ENCODE data around the gene AP1B1.
"Not testable (repeated sequence)": the region's sequence is repeated elsewhere in the genome, so short reads cannot be mapped to it uniquely, and the experiment has no call there.

The AP1B1 gene

GRCh38 chr22:29353860-29354259 is 34.5 kb downstream of the AP1B1 start:
- no peaks in the 10 kb centered on the region for H3K4me1 ChIP-seq (ENCODE audit: insufficient read depth, low read length)
- no peaks in the 10 kb centered on the region for H3K27me3 ChIP-seq (ENCODE audit: insufficient read depth, low read length)
- no peaks in the 10 kb centered on the region for H3K9me3 ChIP-seq (ENCODE audit: low read length)
- H2AFZ ChIP-seq (ENCODE audit: low read depth, low read length), result no peak overlapping the region
- H3K4me3 ChIP-seq (ENCODE audit: low read length), result no peak overlapping the region
- H3K36me3 ChIP-seq (ENCODE audit: insufficient read depth, low read length), result peaks cover 78% of the 10 kb centered on the region

- H3K27me3 ChIP-seq (ENCODE audit: insufficient read depth, low read length), result no peaks in the 10 kb centered on the region
- no peaks in the 10 kb centered on the region for H3K9me3 ChIP-seq (ENCODE audit: low read length)
- no peak overlapping the region for H3K4me3 ChIP-seq (ENCODE audit: low read length)
- no peaks in the 10 kb centered on the region for H3K4me1 ChIP-seq (ENCODE audit: insufficient read depth, low read length)
- H2AFZ ChIP-seq (ENCODE audit: low read depth, low read length), result no peak overlapping the region
- peaks cover 77% of the 10 kb centered on the region for H3K36me3 ChIP-seq (ENCODE audit: insufficient read depth, low read length)
Observed at GRCh38 chr22:29353286-29353685, 35.1 kb downstream of the AP1B1 start.

GRCh38 chr22:29352778-29353177 is 35.6 kb downstream of the AP1B1 start:
- H3K36me3 ChIP-seq (ENCODE audit: insufficient read depth, low read length), result peaks cover 77% of the 10 kb centered on the region
- H3K4me1 ChIP-seq (ENCODE audit: insufficient read depth, low read length), result no peaks in the 10 kb centered on the region
- H3K9me3 ChIP-seq (ENCODE audit: low read length), result no peaks in the 10 kb centered on the region
- no peaks in the 10 kb centered on the region for H3K27me3 ChIP-seq (ENCODE audit: insufficient read depth, low read length)
- H2AFZ ChIP-seq (ENCODE audit: low read depth, low read length), result no peak overlapping the region
- H3K4me3 ChIP-seq (ENCODE audit: low read length), result no peak overlapping the region

GRCh38 chr22:29351891-29352290 is 36.5 kb downstream of the AP1B1 start:
- H3K4me3 ChIP-seq (ENCODE audit: low read length), result no peak overlapping the region
- H2AFZ ChIP-seq (ENCODE audit: low read depth, low read length), result no peak overlapping the region
- no peaks in the 10 kb centered on the region for H3K9me3 ChIP-seq (ENCODE audit: low read length)
- peaks cover 83% of the 10 kb centered on the region for H3K36me3 ChIP-seq (ENCODE audit: insufficient read depth, low read length)
- H3K4me1 ChIP-seq (ENCODE audit: insufficient read depth, low read length), result no peaks in the 10 kb centered on the region
- no peaks in the 10 kb centered on the region for H3K27me3 ChIP-seq (ENCODE audit: insufficient read depth, low read length)

- Histone ChIP-seq H3K9me3 (ENCODE audit: low read length) (no peaks in the 10 kb centered on the region), H3K4me3 (ENCODE audit: low read length) (no peak overlapping the region), H3K27me3 (ENCODE audit: insufficient read depth, low read length) (no peaks in the 10 kb centered on the region), H3K36me3 (ENCODE audit: insufficient read depth, low read length) (peaks cover 84% of the 10 kb centered on the region), H2AFZ (ENCODE audit: low read depth, low read length) (no peak overlapping the region), H3K4me1 (ENCODE audit: insufficient read depth, low read length) (no peaks in the 10 kb centered on the region)
Observed at GRCh38 chr22:29351042-29351441, 37.3 kb downstream of the AP1B1 start.

- no peaks in the 10 kb centered on the region for H3K9me3 ChIP-seq (ENCODE audit: low read length)
- peaks cover 73% of the 10 kb centered on the region for H3K36me3 ChIP-seq (ENCODE audit: insufficient read depth, low read length)
- no peaks in the 10 kb centered on the region for H3K27me3 ChIP-seq (ENCODE audit: insufficient read depth, low read length)
- H3K4me1 ChIP-seq (ENCODE audit: insufficient read depth, low read length), result no peaks in the 10 kb centered on the region
- H3K4me3 ChIP-seq (ENCODE audit: low read length), result no peak overlapping the region
- no peak overlapping the region for H2AFZ ChIP-seq (ENCODE audit: low read depth, low read length)
Observed at GRCh38 chr22:29348956-29349355, 39.4 kb downstream of the AP1B1 start.

- peaks cover 71% of the 10 kb centered on the region for H3K36me3 ChIP-seq (ENCODE audit: insufficient read depth, low read length)
- no peak overlapping the region for H3K4me3 ChIP-seq (ENCODE audit: low read length)
- no peaks in the 10 kb centered on the region for H3K9me3 ChIP-seq (ENCODE audit: low read length)
- no peaks in the 10 kb centered on the region for H3K4me1 ChIP-seq (ENCODE audit: insufficient read depth, low read length)
- no peaks in the 10 kb centered on the region for H3K27me3 ChIP-seq (ENCODE audit: insufficient read depth, low read length)
- H2AFZ ChIP-seq (ENCODE audit: low read depth, low read length), result no peak overlapping the region
Observed at GRCh38 chr22:29348041-29348440, 40.3 kb downstream of the AP1B1 start.

- no peak overlapping the region for H3K4me3 ChIP-seq (ENCODE audit: low read length)
- H3K27me3 ChIP-seq (ENCODE audit: insufficient read depth, low read length), result no peaks in the 10 kb centered on the region
- H2AFZ ChIP-seq (ENCODE audit: low read depth, low read length), result no peak overlapping the region
- H3K9me3 ChIP-seq (ENCODE audit: low read length), result no peaks in the 10 kb centered on the region
- no peaks in the 10 kb centered on the region for H3K4me1 ChIP-seq (ENCODE audit: insufficient read depth, low read length)
- peaks cover 71% of the 10 kb centered on the region for H3K36me3 ChIP-seq (ENCODE audit: insufficient read depth, low read length)
Observed at GRCh38 chr22:29346659-29347058, 41.7 kb downstream of the AP1B1 start.

- Histone ChIP-seq H3K4me1 (ENCODE audit: insufficient read depth, low read length) (no peaks in the 10 kb centered on the region), H3K27me3 (ENCODE audit: insufficient read depth, low read length) (no peaks in the 10 kb centered on the region), H2AFZ (ENCODE audit: low read depth, low read length) (no peak overlapping the region), H3K4me3 (ENCODE audit: low read length) (no peak overlapping the region), H3K9me3 (ENCODE audit: low read length) (no peaks in the 10 kb centered on the region), H3K36me3 (ENCODE audit: insufficient read depth, low read length) (peaks cover 71% of the 10 kb centered on the region)
Observed at GRCh38 chr22:29345932-29346331, 42.4 kb downstream of the AP1B1 start.

GRCh38 chr22:29344889-29345288 is 43.5 kb downstream of the AP1B1 start:
- H3K27me3 ChIP-seq (ENCODE audit: insufficient read depth, low read length), result not testable (repeated sequence)
- H3K36me3 ChIP-seq (ENCODE audit: insufficient read depth, low read length), result peaks cover 71% of the 10 kb centered on the region

GRCh38 chr22:29344137-29344536 is 44.2 kb downstream of the AP1B1 start:
- peaks cover 72% of the 10 kb centered on the region for H3K36me3 ChIP-seq (ENCODE audit: insufficient read depth, low read length)
- no peak overlapping the region for H2AFZ ChIP-seq (ENCODE audit: low read depth, low read length)
- H3K4me1 ChIP-seq (ENCODE audit: insufficient read depth, low read length), result no peaks in the 10 kb centered on the region
- H3K9me3 ChIP-seq (ENCODE audit: low read length), result no peaks in the 10 kb centered on the region
- H3K4me3 ChIP-seq (ENCODE audit: low read length), result no peak overlapping the region
- H3K27me3 ChIP-seq (ENCODE audit: insufficient read depth, low read length), result no peaks in the 10 kb centered on the region

More at GRCh38 chr22:29344889-29345288, 43.5 kb downstream of the AP1B1 start:
- not testable (repeated sequence) for H3K9me3 ChIP-seq (ENCODE audit: low read length); H2AFZ ChIP-seq (ENCODE audit: low read depth, low read length); H3K4me3 ChIP-seq (ENCODE audit: low read length); H3K4me1 ChIP-seq (ENCODE audit: insufficient read depth, low read length)

- Histone ChIP-seq H2AFZ (ENCODE audit: low read depth, low read length) (no peak overlapping the region), H3K4me3 (ENCODE audit: low read length) (no peak overlapping the region), H3K9me3 (ENCODE audit: low read length) (no peaks in the 10 kb centered on the region), H3K4me1 (ENCODE audit: insufficient read depth, low read length) (no peaks in the 10 kb centered on the region), H3K27me3 (ENCODE audit: insufficient read depth, low read length) (no peaks in the 10 kb centered on the region), H3K36me3 (ENCODE audit: insufficient read depth, low read length) (peaks cover 73% of the 10 kb centered on the region)
Observed at GRCh38 chr22:29343313-29343805, 45.0 kb downstream of the AP1B1 start.

- Histone ChIP-seq H3K9me3 (ENCODE audit: low read length) (no peaks in the 10 kb centered on the region), H3K4me3 (ENCODE audit: low read length) (no peak overlapping the region), H3K27me3 (ENCODE audit: insufficient read depth, low read length) (no peaks in the 10 kb centered on the region), H3K4me1 (ENCODE audit: insufficient read depth, low read length) (no peaks in the 10 kb centered on the region), H2AFZ (ENCODE audit: low read depth, low read length) (no peak overlapping the region), H3K36me3 (ENCODE audit: insufficient read depth, low read length) (peaks cover 75% of the 10 kb centered on the region)
Observed at GRCh38 chr22:29342577-29343312, 45.6 kb downstream of the AP1B1 start.

GRCh38 chr22:29342177-29342576 is 46.2 kb downstream of the AP1B1 start:
- H2AFZ ChIP-seq (ENCODE audit: low read depth, low read length), result no peak overlapping the region
- H3K36me3 ChIP-seq (ENCODE audit: insufficient read depth, low read length), result peaks cover 77% of the 10 kb centered on the region
- H3K9me3 ChIP-seq (ENCODE audit: low read length), result no peaks in the 10 kb centered on the region
- no peaks in the 10 kb centered on the region for H3K27me3 ChIP-seq (ENCODE audit: insufficient read depth, low read length)
- no peak overlapping the region for H3K4me3 ChIP-seq (ENCODE audit: low read length)
- no peaks in the 10 kb centered on the region for H3K4me1 ChIP-seq (ENCODE audit: insufficient read depth, low read length)

All from neuron (in vitro differentiated cells).